ENCODE data around the gene TRAF3.
"Not testable (repeated sequence)": the region's sequence is repeated elsewhere in the genome, so short reads cannot be mapped to it uniquely, and the experiment has no call there.

The TRAF3 gene

GRCh38 chr14:102829016-102829548 is 51.8 kb downstream of the TRAF3 start:
- DNase-seq (ENCODE audit: low spot score), result no peak

DNA sequence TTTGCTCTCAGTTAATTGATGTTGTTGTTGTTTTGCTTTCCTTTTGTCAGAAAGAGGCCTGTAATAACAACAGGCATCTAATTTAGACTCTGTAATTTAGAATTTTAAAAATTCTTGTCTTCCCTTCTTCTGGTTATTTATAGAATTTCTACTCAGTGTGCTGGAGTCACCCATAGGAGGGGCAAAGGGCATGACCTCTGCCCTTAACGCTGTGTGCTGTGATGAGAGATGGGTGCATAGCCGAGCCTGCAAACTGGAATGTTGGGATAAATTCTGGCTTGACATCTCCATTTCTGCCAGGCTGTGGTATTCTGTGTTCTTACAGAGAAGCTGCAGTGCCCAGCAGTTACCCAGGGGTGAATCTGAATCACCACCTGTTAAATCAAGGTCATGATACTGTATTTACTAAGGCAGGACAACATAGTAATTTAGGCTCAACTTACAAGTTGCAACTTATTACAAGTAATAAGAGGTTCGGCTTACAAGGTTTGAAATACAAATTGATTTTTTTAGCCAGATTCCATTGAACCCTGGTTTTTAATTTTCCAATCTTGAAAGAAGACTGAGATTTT is 53.3 kb downstream of the TRAF3 start:
- no peak for DNase-seq (ENCODE audit: low spot score)

- DNase-seq (ENCODE audit: low spot score), result no peak
These were observed 54.0 kb downstream of the TRAF3 start for GRCh38 chr14:102831163-102831804.

DNA sequence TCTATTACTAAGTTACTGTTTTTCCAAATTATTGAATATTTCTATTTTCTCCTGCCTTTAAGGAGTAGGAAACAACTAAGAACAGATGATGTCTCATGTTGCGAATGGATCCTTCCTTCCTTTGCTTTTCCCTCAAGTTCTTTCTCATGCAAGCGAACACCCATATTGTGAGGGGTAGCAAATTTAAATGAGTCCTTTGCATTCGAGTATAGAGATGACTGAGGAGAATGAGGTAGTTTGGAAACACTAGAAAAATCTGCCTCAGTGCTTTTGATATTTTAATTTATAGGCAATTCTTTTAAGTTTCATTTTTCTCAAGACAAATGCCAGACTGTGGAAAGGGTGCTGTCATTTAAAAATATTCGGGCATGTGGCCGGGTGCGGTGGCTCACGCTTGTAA is 56.1 kb downstream of the TRAF3 start:
- DNase-seq (ENCODE audit: low spot score), result no peak

GRCh38 chr14:102833991-102834390 is 56.7 kb downstream of the TRAF3 start:
- DNase-seq (ENCODE audit: low spot score), result no peak

- no peak for DNase-seq (ENCODE audit: low spot score)
These were observed 58.7 kb downstream of the TRAF3 start for GRCh38 chr14:102835959-102836358.

GRCh38 chr14:102837120-102837519 is 59.9 kb downstream of the TRAF3 start:
- DNase-seq (ENCODE audit: low spot score), result not testable (repeated sequence)

DNA sequence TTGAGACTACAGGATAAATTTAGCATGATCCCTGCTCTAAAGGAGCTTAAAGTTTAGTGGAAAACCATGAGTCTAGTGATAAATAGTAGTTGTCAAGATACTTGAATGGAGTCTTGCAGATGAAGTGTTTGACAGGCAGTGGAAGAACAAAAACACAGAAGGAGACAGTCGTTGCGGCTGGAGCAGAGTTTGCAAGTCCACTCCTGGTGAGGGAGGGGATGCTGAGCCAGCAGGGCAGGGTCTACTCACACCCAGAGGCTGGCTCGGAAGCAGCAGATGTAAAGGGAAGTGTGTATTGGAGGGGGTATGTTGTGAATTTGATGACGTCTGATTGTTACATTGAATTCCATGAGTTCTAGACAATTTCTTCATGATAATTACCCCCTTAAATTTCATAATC is 61.3 kb downstream of the TRAF3 start:
- no peak for DNase-seq (ENCODE audit: low spot score)

GRCh38 chr14:102840115-102840514 is 62.9 kb downstream of the TRAF3 start:
- no peak for DNase-seq (ENCODE audit: low spot score)

DNA sequence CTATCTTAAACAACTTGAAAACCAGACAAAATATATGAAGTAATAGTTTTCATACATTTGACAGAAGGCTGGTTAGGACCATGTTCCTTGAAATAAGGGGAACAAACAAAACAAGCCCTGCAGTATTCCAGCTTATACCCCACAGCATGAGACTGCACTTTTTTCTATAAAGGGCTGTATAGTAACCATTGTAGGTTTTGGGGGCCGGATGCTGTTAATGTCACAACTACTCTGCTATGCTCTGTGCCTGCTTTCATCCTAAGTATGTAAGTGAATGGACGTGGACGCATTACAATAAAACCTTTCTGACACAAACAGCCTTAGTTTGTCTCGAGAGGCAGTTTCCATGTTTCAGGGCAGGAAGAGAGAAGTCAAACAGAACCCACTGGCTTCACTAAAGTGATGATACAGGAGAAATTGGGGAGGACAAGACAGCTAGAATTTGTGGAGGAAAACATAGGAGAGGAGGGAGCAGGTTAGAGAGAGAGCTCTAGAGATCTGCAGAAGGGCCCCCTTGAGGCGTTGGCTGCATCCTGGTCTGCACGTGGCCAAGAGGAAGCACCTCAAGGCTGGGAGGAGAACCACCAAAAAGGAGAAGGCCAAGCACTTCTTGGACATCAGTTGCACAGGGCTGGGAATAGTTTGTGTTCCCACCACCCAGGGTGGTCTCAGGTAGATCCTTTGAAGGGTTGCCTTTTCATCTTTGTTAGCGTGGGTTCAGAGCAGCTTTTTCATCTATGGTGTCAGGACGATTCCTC is 63.7 kb downstream of the TRAF3 start:
- DNase-seq (ENCODE audit: low spot score), result no peak

- peak; percentile 9 for DNase-seq (ENCODE audit: low spot score)
These were observed 71.7 kb downstream of the TRAF3 start for GRCh38 chr14:102848830-102849525.

DNA sequence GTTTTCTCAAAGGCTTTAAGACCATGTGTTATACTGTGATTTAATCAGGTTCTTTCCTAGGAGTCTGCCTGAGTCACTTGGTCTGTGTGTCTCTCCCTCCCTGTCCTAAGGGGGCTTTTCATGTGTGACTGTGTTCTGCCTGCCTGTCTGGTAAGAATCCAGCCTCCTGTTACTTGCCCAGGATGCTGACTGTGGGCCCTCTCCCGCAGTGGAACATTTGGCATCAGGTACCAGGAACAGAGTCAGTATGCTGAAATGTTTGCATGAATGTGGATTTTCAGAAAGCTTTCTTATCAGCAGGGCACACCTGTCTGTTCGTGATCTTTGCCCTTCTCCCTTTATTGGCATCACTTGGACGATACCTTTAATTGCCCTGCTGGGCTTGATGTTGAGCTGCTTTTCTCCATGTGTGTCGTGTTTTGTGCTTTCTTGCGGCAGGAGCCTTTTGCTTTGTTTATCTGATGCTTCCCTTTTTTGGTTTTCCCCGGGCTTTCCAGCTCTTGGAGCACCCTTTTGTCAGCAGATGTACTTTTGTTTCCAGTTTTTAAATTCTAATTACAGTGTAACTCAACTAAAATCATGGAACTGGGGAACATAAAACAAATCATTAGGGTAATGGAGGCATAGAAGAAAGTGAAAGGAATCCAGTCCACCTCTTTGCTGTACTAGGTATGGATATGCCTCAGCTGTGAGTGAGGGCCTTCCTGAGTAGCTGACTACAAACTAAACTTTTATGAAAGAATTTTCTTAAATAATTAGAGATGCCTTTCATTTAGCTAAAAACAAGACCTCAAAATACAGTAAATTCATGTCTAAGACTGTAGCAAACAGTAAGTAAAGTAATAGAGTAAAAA is 72.5 kb downstream of the TRAF3 start:
- DNase-seq (ENCODE audit: low spot score), result no peak

GRCh38 chr14:102853648-102854047 is 76.4 kb downstream of the TRAF3 start:
- no peak for DNase-seq (ENCODE audit: low spot score)

DNA sequence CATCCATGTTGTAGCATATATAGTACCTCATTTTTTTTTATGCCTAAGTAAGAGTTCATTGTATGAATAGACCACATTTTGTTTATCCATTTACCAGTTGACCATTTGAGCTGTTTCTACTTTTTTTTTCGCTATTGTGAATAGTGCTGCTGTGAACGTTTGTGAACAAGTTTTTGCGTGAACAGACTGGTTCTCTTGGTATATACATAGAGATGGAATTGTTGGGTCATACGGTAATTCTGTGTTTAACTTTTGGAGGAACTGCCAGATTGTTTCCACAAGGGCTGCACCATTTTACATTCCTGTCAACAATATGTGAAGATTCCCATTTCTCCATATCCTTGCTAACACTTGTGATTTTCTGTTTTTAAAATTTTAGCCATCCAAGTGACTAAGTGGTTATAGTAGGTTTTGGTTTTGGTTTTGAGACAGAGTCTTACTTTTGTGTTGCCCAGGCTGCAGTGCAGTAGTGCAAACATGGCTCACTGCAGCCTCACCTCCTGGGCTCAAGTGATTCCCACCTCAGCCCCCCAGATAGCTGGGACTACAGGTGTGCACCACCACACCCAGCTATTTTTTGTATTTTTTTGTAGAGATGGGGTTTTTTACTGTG is 76.9 kb downstream of the TRAF3 start:
- DNase-seq (ENCODE audit: low spot score), result no peak

GRCh38 chr14:102856179-102856578 is 78.9 kb downstream of the TRAF3 start:
- no peak for DNase-seq (ENCODE audit: low spot score)

DNA sequence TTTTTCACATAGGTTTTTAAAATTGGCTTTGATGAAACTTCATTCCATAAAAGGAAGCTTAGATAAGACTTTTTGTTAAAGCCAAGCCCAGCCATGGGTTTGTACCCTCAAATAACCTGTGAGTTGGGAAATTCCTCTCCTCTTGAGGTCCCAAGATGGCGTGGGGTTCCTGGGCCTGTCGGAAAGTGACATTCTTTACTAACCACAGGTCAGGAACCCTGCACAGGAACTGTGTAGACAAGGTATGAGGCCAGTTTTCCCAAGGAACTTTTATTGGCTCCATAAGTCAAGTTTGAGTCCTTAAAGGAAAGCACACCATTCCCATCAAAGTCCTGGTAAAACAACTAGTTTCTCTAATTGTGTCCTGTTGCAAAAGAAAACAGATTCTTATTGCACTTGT is 80.2 kb downstream of the TRAF3 start:
- no peak for DNase-seq (ENCODE audit: low spot score)

GRCh38 chr14:102859911-102860310 is 82.7 kb downstream of the TRAF3 start:
- DNase-seq (ENCODE audit: low spot score), result no peak

DNA sequence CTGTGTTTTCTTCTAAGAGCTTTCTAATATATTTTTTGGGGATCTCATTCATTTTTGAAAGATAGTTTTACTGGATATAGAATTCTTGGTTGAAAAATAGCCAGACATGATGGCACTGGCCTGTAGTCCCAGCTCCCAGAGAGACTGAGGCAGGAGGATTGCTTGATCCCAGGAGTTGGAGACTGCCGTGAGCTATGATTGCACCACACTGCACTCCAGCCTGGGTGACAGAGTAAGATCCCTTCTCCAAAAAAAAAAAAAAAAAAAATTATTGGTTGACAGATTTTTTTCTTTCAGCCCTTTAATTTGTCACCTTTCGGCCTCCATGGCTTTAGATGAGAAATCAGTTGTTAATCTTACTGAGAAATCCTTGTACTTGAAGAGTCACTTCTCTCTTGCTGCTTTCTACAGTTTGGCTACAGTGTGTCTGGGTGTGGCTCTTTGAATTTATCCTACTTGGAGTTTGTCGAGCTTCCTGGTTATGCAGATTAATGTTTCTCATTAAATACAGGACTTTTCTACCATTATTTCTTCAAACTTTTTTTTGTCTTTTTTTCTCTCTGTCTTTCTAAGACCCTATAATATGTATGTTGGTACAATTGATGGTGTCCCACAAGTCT is 85.0 kb downstream of the TRAF3 start:
- no peak for DNase-seq (ENCODE audit: low spot score)

GRCh38 chr14:102863381-102863780 is 86.1 kb downstream of the TRAF3 start:
- no peak for DNase-seq (ENCODE audit: low spot score)

- DNase-seq (ENCODE audit: low spot score), result not testable (repeated sequence)
These were observed 88.7 kb downstream of the TRAF3 start for GRCh38 chr14:102865916-102866315.

All from NAMALWA (cell line).